GM12878 (cell line): Measurements from ENCODE around the gene TIGD2. TPM values are rescaled to one million over a fixed set of nuclear protein-coding genes. Genes with fewer than 3 reads are reported as not detected.

ENCODE experiments used
- ATF7 ChIP-seq: fragments of 450-650 bp; IDR thresholded peaks from 2 replicates; pipeline ENCODE4 v1.6.1; 2016; ENCODE audit warnings: low read depth, mild to moderate bottlenecking
- CBFB ChIP-seq: IDR thresholded peaks from 2 replicates; pipeline ENCODE4 v1.6.1; 2016; ENCODE audit warnings: antibody characterized with exemption, low read depth
- CREM ChIP-seq: IDR thresholded peaks from 2 replicates; pipeline ENCODE4 v1.6.1; 2014; ENCODE audit warnings: antibody characterized with exemption, low read depth
- CUX1 ChIP-seq: IDR thresholded peaks from 2 replicates; pipeline ENCODE4 v1.6.1; 2012; ENCODE audit warnings: improper control_type of control experiment, low read depth, low read length; ENCODE audit not compliant: insufficient replicate concordance
- IKZF2 ChIP-seq, 2 experiments: fragments of 450-650 bp; IDR thresholded peaks; 2 replicates each; pipeline ENCODE4 v1.6.1; 2017; ENCODE audit warnings: mild to moderate bottlenecking in 2 of 2, moderate library complexity in 2 of 2
- MEF2A ChIP-seq: IDR thresholded peaks from 2 replicates; pipeline ENCODE4 v1.6.1; 2011; ENCODE audit warnings: low read depth, mild to moderate bottlenecking, low read length, moderate library complexity; ENCODE audit not compliant: insufficient read depth
- MEF2B ChIP-seq: fragments of 450-650 bp; IDR thresholded peaks from 2 replicates; pipeline ENCODE4 v1.6.1; 2018; ENCODE audit warnings: mild to moderate bottlenecking, moderate library complexity; ENCODE audit not compliant: partially characterized antibody, poor library complexity, severe bottlenecking
- MTA2 ChIP-seq: fragments of 450-650 bp; IDR thresholded peaks from 2 replicates; pipeline ENCODE4 v1.6.1; 2016; ENCODE audit warnings: low read depth, mild to moderate bottlenecking, moderate library complexity
- NFXL1 ChIP-seq: fragments of 450-650 bp; IDR thresholded peaks from 2 replicates; pipeline ENCODE4 v1.6.1; 2017; ENCODE audit warnings: antibody characterized with exemption, mild to moderate bottlenecking, borderline replicate concordance
- STAT3 ChIP-seq: IDR thresholded peaks from 2 replicates; pipeline ENCODE4 v1.6.1; 2011; ENCODE audit warnings: low read depth, low read length, improper control_type of control experiment
- SUPT20H ChIP-seq: IDR thresholded peaks from 2 replicates; pipeline ENCODE4 v1.6.1; 2011; ENCODE audit warnings: low read depth, mild to moderate bottlenecking, low read length, moderate library complexity, borderline replicate concordance; ENCODE audit not compliant: control insufficient read depth
- TAF1 ChIP-seq: IDR thresholded peaks from 2 replicates; pipeline ENCODE4 v1.6.1; 2011; ENCODE audit warnings: mild to moderate bottlenecking, low read depth, low read length, borderline replicate concordance
- polyA plus RNA-seq, 11 experiments: library from polyadenylated mRNA; depleted of rRNA in 4 of 11; unstranded in 6 of 11; stranded (reverse) in 5 of 11; fragments of >200 nt; fragmentation: Nextera tagmentation in 4 of 11; fragmentation: Illumina TruSeq in 1 of 11; extraction: Ambion mirVana in 4 of 11; extraction: Trizol in 1 of 11; gene quantifications; 1 replicate in 1 of 11; 2 replicates in 10 of 11; pipeline versions ENCODE4 v1.2.1 to v1.2.3, GENCODE V29; 2011 to 2016; ENCODE audit warnings: inconsistent platforms in 2 of 11, missing spikeins in 2 of 11, low read depth in 1 of 11
- total RNA-seq, 4 experiments: library from RNA; depleted of rRNA in 3 of 4; stranded (reverse); fragments of >200 nt in 3 of 4; fragmentation: Illumina TruSeq in 1 of 4; extraction: Trizol in 1 of 4; gene quantifications; 2 replicates each; pipeline versions ENCODE4 v1.2.1 to v1.2.3, GENCODE V29; 2013 to 2021

TIGD2 gene
- total and polyA plus RNA-seq, 10 of the 15 experiments (the other 5 are each of a cell fraction or from before 2014, with no cell fraction given), result 2.4 to 8.4 (median 5.0) TPM

GRCh38 chr4:89142691-89143669 lies 31.6 kb downstream of the TIGD2 start (continued):
- no peak for TF ChIP-seq CUX1
- peak; percentile 38; the same call in 1 of the 2 replicates for TF ChIP-seq CREM
- TF ChIP-seq SUPT20H, result no peak
- no peak for TF ChIP-seq NFXL1
- no peak for TF ChIP-seq CBFB
- TF ChIP-seq ATF7, result peak; percentile 67
- TF ChIP-seq MTA2, result peak; percentile 95
- peak; percentile 54; the same call in 1 of the 2 replicates for TF ChIP-seq MEF2A
- TF ChIP-seq IKZF2 (IDR thresholded peaks at IDR 0.05), result peak in 1 of 2 experiments; percentile 41; a peak in 2 of 4 replicates
- TF ChIP-seq TAF1, result no peak
- peak; percentile 85 for TF ChIP-seq MEF2B
- no peak for TF ChIP-seq STAT3
